ENCODE results near the gene HAUS8. TPM values are rescaled to one million over a fixed set of nuclear protein-coding genes. Genes with fewer than 3 reads are reported as not detected.

Gene HAUS8
- total RNA-seq, 1 donor from 2014 or later: 8.2 TPM

- H3K36me3 Mint-ChIP-seq (ENCODE audit: low read depth): peaks cover 7% of the 10 kb centered on the region
- no peak overlapping the region for H3K4me3 Mint-ChIP-seq (ENCODE audit: unreplicated experiment)
- H3K9me3 Mint-ChIP-seq (ENCODE audit: low read depth): no peaks in the 10 kb centered on the region
- H3K27ac Mint-ChIP-seq (ENCODE audit: unreplicated experiment): peak overlapping the region; percentile 36
- peaks cover 11% of the 10 kb centered on the region for H3K4me1 Mint-ChIP-seq (ENCODE audit: low read depth)
- DNase-seq (ENCODE audit: low spot score): no peak
- no peaks in the 10 kb centered on the region for H3K27me3 Mint-ChIP-seq (ENCODE audit: low read depth)
- TF ChIP-seq CTCF (IDR thresholded peaks at IDR 0.05): no peak
These were observed 41.9 kb upstream of the HAUS8 start for GRCh38 chr19:17116996-17117702.

- Mint-ChIP-seq H3K36me3 (ENCODE audit: low read depth) (peaks cover 7% of the 10 kb centered on the region), H3K27ac (ENCODE audit: unreplicated experiment) (peak overlapping the region; percentile 36), H3K9me3 (ENCODE audit: low read depth) (no peaks in the 10 kb centered on the region), H3K27me3 (ENCODE audit: low read depth) (no peaks in the 10 kb centered on the region), H3K4me3 (ENCODE audit: unreplicated experiment) (no peak overlapping the region), H3K4me1 (ENCODE audit: low read depth) (peaks cover 6% of the 10 kb centered on the region)
- no peak for DNase-seq (ENCODE audit: low spot score)
- no peak for TF ChIP-seq CTCF (IDR thresholded peaks at IDR 0.05)
These were observed 39.2 kb upstream of the HAUS8 start for GRCh38 chr19:17114414-17114831.

- TF ChIP-seq CTCF (IDR thresholded peaks at IDR 0.05): no peak
These were observed 38.0 kb upstream of the HAUS8 start for GRCh38 chr19:17113127-17113785.

GRCh38 chr19:17112700-17113099 lies 37.4 kb upstream of the HAUS8 start:
- peaks cover 7% of the 10 kb centered on the region for H3K36me3 Mint-ChIP-seq (ENCODE audit: low read depth)
- TF ChIP-seq CTCF (IDR thresholded peaks at IDR 0.05): no peak
- no peak for DNase-seq (ENCODE audit: low spot score)
- H3K27me3 Mint-ChIP-seq (ENCODE audit: low read depth): no peaks in the 10 kb centered on the region
- peak overlapping the region; percentile 71 for H3K27ac Mint-ChIP-seq (ENCODE audit: unreplicated experiment)
- peaks cover 16% of the 10 kb centered on the region for H3K4me1 Mint-ChIP-seq (ENCODE audit: low read depth)
- no peaks in the 10 kb centered on the region for H3K9me3 Mint-ChIP-seq (ENCODE audit: low read depth)
- H3K4me3 Mint-ChIP-seq (ENCODE audit: unreplicated experiment): no peak overlapping the region

More at GRCh38 chr19:17113127-17113785, 38.0 kb upstream of the HAUS8 start:
- Mint-ChIP-seq H3K4me1 (ENCODE audit: low read depth) (peaks cover 11% of the 10 kb centered on the region), H3K9me3 (ENCODE audit: low read depth) (no peaks in the 10 kb centered on the region), H3K27ac (ENCODE audit: unreplicated experiment) (peak overlapping the region; percentile 71), H3K4me3 (ENCODE audit: unreplicated experiment) (no peak overlapping the region), H3K27me3 (ENCODE audit: low read depth) (no peaks in the 10 kb centered on the region), H3K36me3 (ENCODE audit: low read depth) (peaks cover 7% of the 10 kb centered on the region)
- no peak for DNase-seq (ENCODE audit: low spot score)

GRCh38 chr19:17112271-17112670 lies 37.0 kb upstream of the HAUS8 start:
- peaks cover 21% of the 10 kb centered on the region for H3K4me1 Mint-ChIP-seq (ENCODE audit: low read depth)
- no peak overlapping the region for H3K27ac Mint-ChIP-seq (ENCODE audit: unreplicated experiment)
- DNase-seq (ENCODE audit: low spot score): no peak
- H3K4me3 Mint-ChIP-seq (ENCODE audit: unreplicated experiment): no peak overlapping the region
- no peaks in the 10 kb centered on the region for H3K27me3 Mint-ChIP-seq (ENCODE audit: low read depth)
- H3K36me3 Mint-ChIP-seq (ENCODE audit: low read depth): peaks cover 7% of the 10 kb centered on the region
- no peak for TF ChIP-seq CTCF (IDR thresholded peaks at IDR 0.05)
- H3K9me3 Mint-ChIP-seq (ENCODE audit: low read depth): no peaks in the 10 kb centered on the region

Data from chondrocyte (in vitro differentiated cells).